ENCODE data around the gene FASTKD1.
A peak's percentile ranks its signal among the peaks of the same experiment; 100 is the strongest.

Gene FASTKD1

GRCh38 chr2:169585673-169586072 is 12.0 kb upstream of the FASTKD1 start:
- ATAC-seq = no peak
- TF ChIP-seq ISL1 (CRISPR knock-in tag; IDR thresholded peaks at IDR 0.05) (no peak), PATZ1 (CRISPR knock-in tag; IDR thresholded peaks at IDR 0.05; ENCODE audit: borderline replicate concordance) (no peak)

GRCh38 chr2:169584005-169584877 is 10.6 kb upstream of the FASTKD1 start, which contains the start of gene PPIG:
Gene PPIG, plus strand, starts transcription at chr2:169584351. Its CDS starts 19,691 bp downstream, at chr2:169604042.
- ATAC-seq = peak; percentile 94
- peak; percentile 34; the same call in 1 of the 2 replicates for TF ChIP-seq ZNF8 (CRISPR knock-in tag; IDR thresholded peaks at IDR 0.05)
- no peak for TF ChIP-seq RARB (CRISPR knock-in tag; IDR thresholded peaks at IDR 0.05)
- TF ChIP-seq TOX (CRISPR knock-in tag; IDR thresholded peaks at IDR 0.05; ENCODE audit: borderline replicate concordance) = no peak
- TF ChIP-seq ZNF565 (CRISPR knock-in tag; conservative IDR thresholded peaks at IDR 0.05; ENCODE audit: low read depth) = no peak
- 0 out of 2 replicates have a peak, but pooled peaks have one; percentile 62 for TF ChIP-seq ZFP3 (CRISPR knock-in tag; IDR thresholded peaks at IDR 0.05)
- TF ChIP-seq CSDC2 (CRISPR knock-in tag; IDR thresholded peaks at IDR 0.05) = no peak
- TF ChIP-seq PATZ1 (CRISPR knock-in tag; IDR thresholded peaks at IDR 0.05; ENCODE audit: borderline replicate concordance) = peak; percentile 97

GRCh38 chr2:169583518-169583917 is 9.9 kb upstream of the FASTKD1 start:
- ATAC-seq = no peak
- TF ChIP-seq ESRRG (CRISPR knock-in tag; IDR thresholded peaks at IDR 0.05) (no peak), RARB (CRISPR knock-in tag; IDR thresholded peaks at IDR 0.05) (no peak), ARNTL (CRISPR knock-in tag; IDR thresholded peaks at IDR 0.05; ENCODE audit: borderline replicate concordance, low read depth) (no peak), ZFP30 (CRISPR knock-in tag; IDR thresholded peaks at IDR 0.05) (no peak), CREB5 (CRISPR knock-in tag; IDR thresholded peaks at IDR 0.05; ENCODE audit: low read depth) (no peak), ZNF8 (CRISPR knock-in tag; IDR thresholded peaks at IDR 0.05) (no peak), POU6F1 (CRISPR knock-in tag; IDR thresholded peaks at IDR 0.05; ENCODE audit: borderline replicate concordance, low read depth) (no peak), ZNF565 (CRISPR knock-in tag; conservative IDR thresholded peaks at IDR 0.05; ENCODE audit: low read depth) (no peak), ZC3H10 (CRISPR knock-in tag; IDR thresholded peaks at IDR 0.05) (no peak), TOX (CRISPR knock-in tag; IDR thresholded peaks at IDR 0.05; ENCODE audit: borderline replicate concordance) (no peak), PATZ1 (CRISPR knock-in tag; IDR thresholded peaks at IDR 0.05; ENCODE audit: borderline replicate concordance) (no peak), ZNF70 (CRISPR knock-in tag; IDR thresholded peaks at IDR 0.05) (no peak), ISL1 (CRISPR knock-in tag; IDR thresholded peaks at IDR 0.05) (no peak), TSHZ2 (CRISPR knock-in tag; IDR thresholded peaks at IDR 0.05) (no peak), BACH2 (CRISPR knock-in tag; IDR thresholded peaks at IDR 0.05; ENCODE audit: borderline replicate concordance) (no peak), SNAI2 (CRISPR knock-in tag; IDR thresholded peaks at IDR 0.05) (no peak), TCF4 (CRISPR knock-in tag; IDR thresholded peaks at IDR 0.05; ENCODE audit: borderline replicate concordance) (no peak)
